WI38 (cell line): ENCODE data around the gene PSPH.
"Not testable (repeated sequence)": the region's sequence is repeated elsewhere in the genome, so short reads cannot be mapped to it uniquely, and the experiment has no call there.

Source experiments
- H3K4me3 ChIP-seq: 2 replicates; pipeline ENCODE4 v1.5.1; 2011; ENCODE audit warnings: low read depth, mild to moderate bottlenecking, control low read depth, low read length
- CTCF ChIP-seq: IDR thresholded peaks from 2 replicates; pipeline ENCODE4 v1.5.1; 2012; ENCODE audit warnings: low read depth, mild to moderate bottlenecking, control low read depth, low read length

The PSPH gene

GRCh38 chr7:56030340-56030739 is 20.9 kb downstream of the PSPH start:
- TF ChIP-seq CTCF = no peak
- H3K4me3 ChIP-seq = no peak overlapping the region

GRCh38 chr7:56028942-56029630 is 22.2 kb downstream of the PSPH start:
- no peak overlapping the region for H3K4me3 ChIP-seq
- TF ChIP-seq CTCF = no peak

GRCh38 chr7:56026538-56026937 is 24.7 kb downstream of the PSPH start:
- no peak overlapping the region for H3K4me3 ChIP-seq
- no peak for TF ChIP-seq CTCF

GRCh38 chr7:56023500-56023899 is 27.7 kb downstream of the PSPH start:
- TF ChIP-seq CTCF = no peak

GRCh38 chr7:56019501-56019900 is 31.7 kb downstream of the PSPH start:
- no peak for TF ChIP-seq CTCF
- H3K4me3 ChIP-seq = no peak overlapping the region

More at GRCh38 chr7:56023500-56023899, 27.7 kb downstream of the PSPH start:
- H3K4me3 ChIP-seq = no peak overlapping the region

GRCh38 chr7:56017015-56017414 is 34.2 kb downstream of the PSPH start:
- H3K4me3 ChIP-seq = not testable (repeated sequence)

GRCh38 chr7:56009695-56010094 is 41.5 kb downstream of the PSPH start:
- TF ChIP-seq CTCF = no peak
- H3K4me3 ChIP-seq = no peak overlapping the region

GRCh38 chr7:56007891-56008290 is 43.4 kb downstream of the PSPH start:
- no peak overlapping the region for H3K4me3 ChIP-seq
- TF ChIP-seq CTCF = no peak
